Urothelium cell line (cell line): ENCODE measurements around the gene HAGH.
"Not testable (repeated sequence)": the region's sequence is repeated elsewhere in the genome, so short reads cannot be mapped to it uniquely, and the experiment has no call there.

ENCODE experiments used
- DNase-seq: peaks from one replicate; pipeline ENCODE4 v3.0.0; 2011; ENCODE audit warnings: low spot score, mixed read lengths
- FAIRE-seq: peaks from 2 replicates; lab custom pipeline; 2011; peaks lifted over from hg19 to GRCh38; lab: Jason Lieb, UNC

HAGH gene

GRCh38 chr16:1826691-1827573, at the start of gene HAGH, which contains the start of gene FAHD1:
Gene HAGH, minus strand, starts transcription at chr16:1826825. Its CDS starts 38 bp downstream, at chr16:1826787.
Gene FAHD1, plus strand, starts transcription at chr16:1827206. Its CDS starts 33 bp downstream, at chr16:1827239.
- DNase-seq (peak; percentile 100), FAIRE-seq (peak; percentile 97)

DNA sequence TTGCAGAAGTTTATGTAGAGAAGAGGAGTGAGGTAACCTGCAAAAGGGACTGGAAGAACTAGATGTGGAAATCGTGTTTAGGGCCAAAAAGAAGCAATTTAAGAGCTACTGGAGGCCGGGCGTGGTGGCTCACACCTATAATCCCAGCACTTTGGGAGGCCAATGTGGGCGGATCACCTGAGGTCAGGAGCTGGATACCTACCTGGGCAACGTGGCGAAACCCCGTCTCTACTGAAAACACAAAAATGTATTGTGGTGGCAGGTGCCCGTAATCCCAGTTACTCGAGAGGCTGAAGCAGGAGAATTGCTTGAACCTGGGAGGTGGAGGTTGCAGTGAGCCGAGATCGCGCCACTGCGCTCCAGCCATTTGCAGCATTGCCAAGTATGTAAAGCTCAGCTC, 49.4 kb upstream of the HAGH start:
- not testable (repeated sequence) for FAIRE-seq, DNase-seq

- DNase-seq: no peak
- no peak for FAIRE-seq
Observed at GRCh38 chr16:1874854-1875253, 48.2 kb upstream of the HAGH start.

- FAIRE-seq (no peak), DNase-seq (no peak)
Observed at GRCh38 chr16:1871974-1872635, 45.5 kb upstream of the HAGH start, which contains the start of gene MEIOB. Gene MEIOB, minus strand, starts transcription at chr16:1872164. Its CDS starts 3,989 bp downstream, at chr16:1868175.

DNA sequence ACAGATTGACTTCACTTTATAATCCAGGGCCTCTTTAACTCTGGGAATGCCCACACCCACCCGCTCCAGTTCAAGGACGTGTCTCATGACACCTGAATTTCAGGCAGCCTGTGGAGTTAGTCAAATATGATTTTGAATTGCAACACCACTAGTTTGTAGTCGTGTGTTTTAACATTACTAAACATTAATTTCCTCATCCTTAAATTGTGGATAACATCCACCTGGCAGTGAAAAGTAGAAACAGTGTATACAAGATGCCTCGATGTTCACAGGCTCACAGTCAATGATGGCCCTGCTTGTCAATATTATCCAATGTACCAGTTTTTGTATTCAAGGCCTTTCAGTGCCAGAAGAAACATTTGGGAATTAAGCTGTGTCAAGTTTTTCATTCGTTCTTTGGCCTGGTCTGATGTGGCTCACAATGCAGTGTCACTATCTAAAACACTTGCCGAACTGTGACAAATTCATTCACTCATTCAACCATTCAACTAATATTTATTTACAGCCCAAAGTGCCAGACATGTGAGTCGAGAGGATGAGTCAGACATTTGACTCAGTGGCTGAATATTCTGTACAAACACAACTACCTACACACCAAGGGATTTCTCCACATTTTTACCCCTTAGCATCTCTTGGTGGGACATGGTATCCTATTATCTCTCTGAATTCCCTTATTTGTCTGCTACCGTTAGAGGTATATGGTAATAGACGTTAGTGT, 43.9 kb upstream of the HAGH start:
- DNase-seq: peak; percentile 64
- FAIRE-seq: peak; percentile 74

GRCh38 chr16:1865902-1866690, 39.5 kb upstream of the HAGH start:
- no peak for FAIRE-seq
- no peak for DNase-seq

DNA sequence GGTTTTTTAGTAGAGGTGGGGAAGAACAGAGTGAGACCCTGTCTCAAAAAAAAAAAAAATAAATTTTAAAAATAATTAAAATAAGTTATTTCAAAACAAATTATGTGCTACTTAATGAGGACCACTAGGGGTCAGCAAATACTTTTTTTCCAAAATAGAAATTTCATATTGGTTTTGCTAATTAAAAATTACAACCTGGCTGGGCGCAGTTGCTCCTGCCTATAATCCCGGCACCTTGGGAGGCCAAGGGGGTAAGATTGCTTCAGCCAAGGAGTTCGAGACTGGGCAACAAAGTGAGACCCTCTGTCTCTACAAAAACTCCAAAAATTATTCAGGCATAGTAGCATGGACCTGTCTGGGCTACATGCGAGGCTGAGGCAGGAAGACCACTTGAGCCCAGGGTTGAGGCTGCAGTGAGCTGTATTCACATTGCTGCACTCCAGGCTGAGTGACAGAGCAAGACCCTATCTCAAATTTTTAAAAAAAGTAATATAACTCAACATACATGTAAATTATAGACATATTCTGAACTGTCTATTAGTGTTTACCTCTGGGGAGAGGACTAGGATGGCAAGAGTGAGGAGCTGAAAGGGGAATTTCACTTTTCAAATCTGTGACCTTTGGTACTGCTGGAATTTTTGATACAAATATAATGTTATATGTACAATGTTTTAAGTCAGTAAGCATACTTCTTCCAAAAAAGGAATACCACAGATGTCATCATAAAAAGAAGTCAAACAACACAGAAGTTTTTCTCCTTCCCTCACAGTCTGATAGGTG, 37.2 kb upstream of the HAGH start:
- FAIRE-seq (no peak), DNase-seq (no peak)

- no peak for DNase-seq
- no peak for FAIRE-seq
Observed at GRCh38 chr16:1862394-1862793, 35.8 kb upstream of the HAGH start.

DNA sequence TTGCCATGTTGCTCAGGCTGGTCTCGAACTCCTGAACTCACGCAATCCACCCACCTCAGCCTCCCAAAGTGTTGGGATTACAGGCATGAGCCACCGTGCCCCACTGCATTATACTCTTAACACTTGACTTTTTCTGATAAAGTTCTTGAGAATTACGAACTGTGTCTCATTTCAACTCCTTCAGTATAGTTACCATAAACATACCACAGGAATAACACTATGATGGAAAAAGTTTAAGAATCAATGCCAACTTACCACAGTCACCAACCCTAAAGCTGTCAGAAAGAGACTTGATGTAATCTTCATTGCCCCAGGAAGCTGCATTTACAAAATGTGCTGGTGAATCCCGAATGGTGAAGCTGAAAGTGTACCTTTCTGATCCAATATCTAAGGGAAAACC, 35.1 kb upstream of the HAGH start:
- FAIRE-seq (no peak), DNase-seq (no peak)

DNA sequence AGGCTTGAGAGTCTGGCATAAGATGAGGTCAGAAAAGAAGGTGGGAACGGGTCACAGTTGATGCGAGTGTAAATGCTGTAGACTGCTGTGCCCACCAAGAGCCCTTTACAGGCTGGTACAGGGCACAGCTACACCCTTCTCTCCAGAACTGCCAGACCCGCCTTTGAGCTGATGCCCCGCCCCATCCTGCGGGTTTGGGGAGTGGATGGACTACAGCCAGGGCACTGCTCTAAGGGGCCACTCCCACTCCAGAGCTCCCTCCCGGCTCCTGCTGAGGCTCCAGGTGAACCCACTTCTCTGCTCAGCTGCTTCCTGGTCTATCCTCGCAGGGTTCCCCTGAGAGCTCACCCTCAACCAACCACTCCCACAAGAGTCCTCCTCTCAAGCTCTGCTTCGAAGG, 33.0 kb upstream of the HAGH start:
- no peak for DNase-seq
- no peak for FAIRE-seq

GRCh38 chr16:1858189-1858865, 31.7 kb upstream of the HAGH start:
- DNase-seq: no peak
- FAIRE-seq: no peak

GRCh38 chr16:1857433-1858097, 30.9 kb upstream of the HAGH start:
- DNase-seq (no peak), FAIRE-seq (no peak)

- no peak for FAIRE-seq
- DNase-seq: no peak
Observed at GRCh38 chr16:1851793-1852192, 25.2 kb upstream of the HAGH start.

DNA sequence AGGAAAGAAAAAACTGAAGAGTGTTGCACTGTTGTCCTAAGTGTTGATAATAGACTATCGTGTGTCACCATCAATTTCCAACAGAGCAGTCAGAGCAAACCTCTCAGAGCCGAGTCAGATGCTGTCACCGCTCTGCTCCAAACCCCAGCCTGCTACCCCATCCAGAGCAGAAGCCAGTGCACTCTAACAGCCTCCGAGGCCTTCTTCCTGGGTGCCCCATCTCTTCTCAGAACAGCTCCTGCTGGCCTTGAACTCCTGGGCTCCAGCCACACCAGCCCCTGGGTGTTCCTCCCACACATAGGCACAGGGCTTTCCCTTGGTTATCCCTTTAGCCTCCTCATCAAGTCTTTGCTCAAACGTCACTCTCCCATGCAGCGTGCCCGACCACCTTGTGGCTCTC, 24.4 kb upstream of the HAGH start:
- no peak for FAIRE-seq

GRCh38 chr16:1846416-1846815, 19.8 kb upstream of the HAGH start:
- no peak for FAIRE-seq
- no peak for DNase-seq

More for the DNA sequence above, 24.4 kb upstream of the HAGH start:
- no peak for DNase-seq

GRCh38 chr16:1845985-1846384, 19.4 kb upstream of the HAGH start:
- DNase-seq (no peak), FAIRE-seq (no peak)

DNA sequence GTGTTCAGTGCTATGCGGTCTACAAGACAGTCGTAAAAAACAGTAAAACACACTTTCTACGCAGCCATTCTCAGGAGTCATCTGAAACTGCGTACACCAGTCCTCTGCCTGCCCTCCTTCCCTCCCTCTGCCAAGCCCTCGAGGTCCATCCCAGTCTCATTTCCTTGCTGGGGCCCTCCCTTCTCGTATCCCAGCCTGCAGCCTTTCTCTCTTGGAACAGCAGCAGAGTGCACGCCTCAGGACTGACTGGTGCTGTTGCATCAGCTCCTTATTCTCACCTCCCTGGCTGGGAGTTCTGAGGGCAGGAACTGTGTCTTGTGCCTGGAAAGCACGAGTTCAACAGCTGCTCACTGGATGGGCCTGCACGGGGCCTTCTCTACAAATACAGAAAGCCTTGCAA, 12.9 kb upstream of the HAGH start:
- DNase-seq: no peak
- no peak for FAIRE-seq

DNA sequence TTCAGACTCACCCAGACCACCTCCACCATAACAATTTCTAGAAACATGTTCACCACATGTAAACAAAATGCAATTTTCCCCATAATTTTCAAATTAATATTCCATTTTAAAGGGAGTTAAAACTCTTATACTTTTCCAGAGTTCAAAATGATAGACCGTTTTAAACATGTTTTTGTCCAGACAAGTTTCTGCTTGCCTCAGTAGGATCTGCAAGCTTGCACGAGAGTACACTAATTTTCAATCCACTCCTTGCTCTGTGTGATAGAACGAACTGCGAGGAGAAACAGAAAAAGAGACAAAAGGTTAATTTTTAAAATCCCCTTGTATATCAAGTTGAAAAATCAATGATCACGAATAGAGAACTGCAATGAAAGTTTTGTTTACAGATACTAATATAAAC, 7.5 kb upstream of the HAGH start:
- no peak for FAIRE-seq
- DNase-seq: no peak
